ENCODE results near the gene JOSD1.

JOSD1 gene

GRCh38 chr22:38732251-38732815, 31.6 kb upstream of the JOSD1 start:
- DNase-seq: no peak

DNA sequence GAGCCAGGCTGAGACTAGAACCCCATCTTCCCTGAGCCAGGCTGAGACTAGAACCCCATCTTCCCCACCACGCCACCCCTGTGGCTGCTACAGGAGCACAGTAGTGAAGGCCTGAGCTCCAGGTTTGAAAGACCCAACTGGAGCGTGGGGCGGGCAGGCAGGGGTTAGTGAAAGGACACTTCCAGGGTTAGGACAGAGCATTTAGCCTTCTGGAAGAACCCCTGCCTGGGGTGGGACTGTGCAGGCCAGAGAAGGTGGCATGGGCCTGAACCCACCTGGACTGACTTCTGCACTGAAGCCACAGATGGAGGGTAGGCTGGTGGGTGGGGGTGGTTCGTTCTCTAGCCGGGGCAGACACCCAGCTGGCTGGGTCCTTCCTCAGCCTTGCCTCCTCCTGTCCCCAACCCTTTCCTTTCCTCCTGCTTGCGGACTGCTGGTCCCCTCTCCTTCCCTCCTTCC, 31.0 kb upstream of the JOSD1 start:
- DNase-seq: no peak

GRCh38 chr22:38730411-38730871, 29.7 kb upstream of the JOSD1 start:
- no peak for DNase-seq

DNA sequence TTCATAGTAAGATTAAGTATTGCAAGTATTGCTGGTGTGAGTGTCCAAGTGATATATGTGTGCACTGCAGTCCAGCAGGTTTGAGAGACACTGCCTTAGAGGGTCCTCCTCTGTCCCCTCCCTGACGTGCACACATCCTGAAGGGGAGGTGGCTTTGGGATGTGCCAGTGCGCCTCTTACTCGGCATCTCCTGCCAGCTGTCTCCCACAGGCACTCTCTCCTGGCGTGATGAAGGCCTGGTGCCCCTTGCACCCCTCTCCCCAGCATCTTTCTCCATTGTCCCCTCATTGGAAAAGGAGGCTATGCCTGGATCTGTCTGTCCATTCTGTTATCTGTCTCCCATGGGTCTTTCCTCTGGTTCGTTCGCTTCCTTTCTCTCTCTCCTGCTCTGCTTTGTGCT, 29.2 kb upstream of the JOSD1 start:
- no peak for DNase-seq

- no peak for DNase-seq
Measured at GRCh38 chr22:38728871-38729796, 28.4 kb upstream of the JOSD1 start.

- no peak for DNase-seq
Measured at GRCh38 chr22:38727530-38728451, 27.0 kb upstream of the JOSD1 start.

- DNase-seq: no peak
Measured at GRCh38 chr22:38727123-38727522, 26.4 kb upstream of the JOSD1 start.

GRCh38 chr22:38725900-38726655, 25.3 kb upstream of the JOSD1 start:
- no peak for DNase-seq

GRCh38 chr22:38724926-38725571, 24.3 kb upstream of the JOSD1 start:
- no peak for DNase-seq

DNA sequence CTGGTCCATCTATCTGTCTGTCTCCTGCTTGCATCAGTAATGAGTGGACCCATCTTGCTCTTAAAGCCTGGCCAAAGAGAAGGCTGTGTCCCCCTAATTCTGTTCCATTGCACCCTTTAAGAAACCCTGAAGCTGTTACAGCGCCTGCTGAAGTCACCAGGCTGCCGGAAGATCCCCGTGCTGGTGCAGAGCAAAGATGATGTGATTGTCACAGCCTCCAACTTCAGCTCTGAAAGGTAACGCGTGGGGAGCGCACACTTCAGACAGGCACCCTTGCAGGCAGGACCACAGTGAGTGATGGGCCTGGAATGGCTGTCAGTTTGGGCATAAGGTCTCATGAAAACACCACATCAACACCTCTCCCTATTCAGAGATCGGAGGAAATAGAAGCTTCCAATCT, 23.4 kb upstream of the JOSD1 start:
- no peak for DNase-seq

- no peak for DNase-seq
Measured at GRCh38 chr22:38721551-38721950, 20.8 kb upstream of the JOSD1 start.

GRCh38 chr22:38720350-38720749, 19.6 kb upstream of the JOSD1 start:
- no peak for DNase-seq

DNA sequence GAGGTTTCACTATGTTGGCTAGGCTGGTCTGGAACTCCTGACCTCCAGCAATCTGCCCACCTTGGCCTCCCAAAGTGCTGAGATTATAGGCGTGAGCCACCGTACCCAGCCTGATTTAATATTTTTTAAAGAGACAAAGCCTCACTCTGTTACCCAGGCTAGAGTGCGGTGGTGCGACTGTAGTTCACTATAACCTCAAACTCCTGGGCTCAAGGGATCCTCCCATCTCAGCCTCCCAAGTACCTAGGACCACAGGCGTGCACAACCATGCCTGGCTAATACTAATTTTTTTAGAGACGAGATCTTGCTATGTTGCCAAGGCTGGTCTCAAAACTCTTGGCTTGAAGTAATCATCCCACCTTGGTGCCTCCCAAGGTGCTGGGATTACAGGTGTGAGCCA, 18.5 kb upstream of the JOSD1 start:
- DNase-seq: no peak

GRCh38 chr22:38718414-38718813, 17.7 kb upstream of the JOSD1 start:
- no peak for DNase-seq

- DNase-seq: no peak
Measured at GRCh38 chr22:38717244-38717643, 16.5 kb upstream of the JOSD1 start.

- DNase-seq: no peak
Measured at GRCh38 chr22:38716826-38717225, 16.1 kb upstream of the JOSD1 start.

DNA sequence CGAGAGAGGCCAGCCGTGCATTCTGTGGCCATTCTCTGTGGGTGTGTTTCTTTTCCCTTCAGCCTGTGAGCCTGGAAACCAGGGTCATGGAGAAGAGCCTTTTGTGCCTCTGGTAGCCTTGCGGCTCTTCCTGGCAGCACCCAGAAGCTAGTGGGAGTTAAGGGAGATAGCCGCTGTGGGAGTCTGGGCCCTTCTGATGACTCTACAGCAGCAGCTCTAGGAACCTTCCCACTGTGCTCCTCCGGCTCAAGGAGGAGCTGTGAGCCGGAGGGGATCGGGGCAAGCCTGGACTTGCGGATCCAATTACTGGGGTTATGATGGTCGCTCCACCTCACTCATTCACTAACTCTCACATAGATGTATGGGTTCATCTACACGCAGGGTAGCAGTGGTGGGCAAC, 15.5 kb upstream of the JOSD1 start:
- DNase-seq: no peak

DNA sequence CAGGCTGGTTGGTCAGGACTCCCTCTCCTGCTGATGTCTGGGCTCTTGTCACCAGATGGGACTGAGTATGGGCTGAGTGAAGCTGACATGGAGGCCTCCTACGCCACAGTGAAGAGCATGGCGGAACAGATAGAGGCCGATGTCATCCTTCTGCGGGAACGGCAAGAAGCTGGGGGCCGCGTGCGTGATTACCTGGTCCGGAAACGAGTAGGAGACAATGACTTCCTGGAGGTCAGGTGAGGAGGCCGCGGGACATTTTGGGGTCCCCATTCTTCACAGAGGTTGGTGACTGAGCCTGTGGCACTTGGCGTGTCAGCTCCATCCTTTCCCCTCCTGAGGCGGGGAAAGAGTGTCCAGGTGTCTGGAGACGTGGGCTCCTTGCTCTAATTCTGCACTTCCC, 15.1 kb upstream of the JOSD1 start:
- DNase-seq: no peak

GRCh38 chr22:38715176-38715764, 14.5 kb upstream of the JOSD1 start:
- no peak for DNase-seq

- no peak for DNase-seq
Measured at GRCh38 chr22:38713921-38714320, 13.2 kb upstream of the JOSD1 start.

DNA sequence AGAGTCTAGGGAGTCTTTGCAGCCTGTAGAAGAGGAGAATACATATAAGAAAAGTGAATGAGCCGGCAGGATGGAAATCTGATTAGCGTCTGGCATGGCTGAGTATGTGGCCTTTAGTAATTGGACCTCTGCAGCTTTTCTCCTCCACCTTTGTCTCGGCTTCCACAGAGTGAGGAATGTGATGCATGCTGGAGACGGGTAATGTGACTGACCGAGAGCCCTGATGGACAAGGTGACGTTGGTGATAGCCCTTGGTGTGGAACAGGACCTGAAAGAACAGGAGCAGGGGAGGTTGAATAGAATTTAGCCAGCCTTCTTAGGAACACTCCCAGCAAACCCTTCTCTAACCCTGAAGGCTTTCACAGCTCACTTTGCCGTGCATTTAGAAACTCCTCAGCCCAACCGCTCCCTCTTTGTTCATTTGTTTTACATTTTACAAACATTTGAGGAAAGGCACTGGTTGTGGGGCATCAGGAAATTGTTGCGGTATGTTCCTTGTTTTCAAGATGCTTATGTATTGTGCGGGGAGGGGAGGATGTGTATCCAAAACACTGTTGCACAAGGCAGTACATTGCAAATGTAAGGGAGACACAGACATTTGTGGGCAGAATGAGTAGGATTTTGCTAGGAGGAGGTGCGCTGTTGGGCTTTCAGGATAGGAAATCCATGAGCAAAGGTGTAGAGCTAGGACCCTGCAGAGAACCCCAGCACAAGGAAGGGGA, 11.9 kb upstream of the JOSD1 start:
- DNase-seq: no peak
